ENCODE measurements around the gene VPS8.
"Not testable (repeated sequence)": the region's sequence is repeated elsewhere in the genome, so short reads cannot be mapped to it uniquely, and the experiment has no call there.

The VPS8 gene

DNA sequence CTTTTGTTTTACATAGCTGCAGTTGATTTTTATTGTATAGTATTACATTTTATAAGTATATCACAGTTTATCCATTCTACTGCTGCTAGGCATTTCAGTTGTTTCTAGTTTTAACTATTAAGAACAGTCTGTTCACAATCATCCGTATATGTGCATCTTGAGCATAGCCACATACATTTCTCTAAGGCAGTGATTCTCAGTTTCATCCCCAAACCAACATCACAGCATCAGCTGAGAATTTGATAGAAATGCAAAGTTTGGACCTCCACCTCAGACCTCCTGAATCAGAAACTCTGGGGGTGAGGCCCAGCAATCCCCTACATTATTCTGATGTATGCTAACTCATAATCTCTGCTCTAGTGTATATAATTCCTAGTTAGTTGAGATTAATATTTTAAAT is 120.8 kb downstream of the VPS8 start:
- DNase-seq = no peak

DNA sequence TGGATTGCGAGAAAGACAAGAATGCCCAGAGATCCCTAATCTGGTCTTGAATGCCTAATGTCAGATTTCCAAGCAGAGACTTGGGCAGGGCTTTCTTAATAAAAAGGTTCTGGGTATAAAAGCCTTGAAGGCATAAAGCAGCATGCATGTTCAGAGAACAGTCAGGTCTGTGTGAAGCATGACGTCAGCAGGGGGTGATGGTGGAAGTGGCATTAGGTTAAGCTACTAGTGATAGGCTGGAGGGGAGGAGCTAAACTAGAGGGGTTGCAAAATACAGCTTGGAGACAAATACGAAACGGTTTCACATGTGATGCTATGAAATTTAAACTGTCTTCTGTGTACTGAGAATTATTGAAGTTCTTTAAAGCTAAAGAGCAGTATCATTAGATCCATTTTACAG is 125.6 kb downstream of the VPS8 start:
- no peak for DNase-seq

DNA sequence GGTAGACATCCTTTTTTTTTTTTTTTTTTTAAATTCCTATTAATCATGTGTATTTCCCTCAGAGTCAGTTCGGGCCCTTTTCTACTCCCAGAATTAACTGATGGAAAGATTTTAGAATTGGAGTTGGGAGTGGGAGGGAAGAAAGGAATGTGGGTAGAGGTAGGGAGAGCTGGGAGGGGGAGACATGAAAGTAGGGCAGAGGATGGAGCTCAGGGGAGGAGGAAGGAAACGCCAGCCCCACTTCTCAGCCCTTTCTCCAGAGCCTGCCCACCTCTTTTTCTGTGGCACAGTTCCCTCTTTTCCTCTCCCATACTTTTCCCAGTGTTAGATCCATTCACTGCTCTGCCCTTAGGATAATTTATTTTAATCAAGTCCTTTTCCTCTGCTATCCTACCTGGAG is 129.4 kb downstream of the VPS8 start:
- DNase-seq = no peak

DNA sequence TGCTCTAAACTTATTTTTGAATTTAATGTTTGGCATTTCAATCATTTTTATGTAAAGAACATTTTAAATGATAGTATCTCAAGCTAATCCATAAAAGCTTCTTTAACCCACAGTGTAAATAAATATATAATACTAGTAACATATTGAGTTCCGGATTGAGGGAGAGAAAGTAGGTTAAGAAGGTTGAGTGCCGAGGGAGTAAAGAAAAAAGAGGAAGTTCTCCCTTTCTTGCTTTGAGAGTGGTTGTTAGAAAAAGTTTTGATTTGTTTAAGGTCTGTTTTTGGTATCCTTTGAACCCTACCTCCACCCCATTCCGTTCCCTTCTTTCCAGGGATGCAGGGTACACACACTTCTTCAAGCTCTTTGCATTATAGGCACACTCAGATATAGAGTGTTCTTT is 130.8 kb downstream of the VPS8 start:
- DNase-seq = no peak

DNA sequence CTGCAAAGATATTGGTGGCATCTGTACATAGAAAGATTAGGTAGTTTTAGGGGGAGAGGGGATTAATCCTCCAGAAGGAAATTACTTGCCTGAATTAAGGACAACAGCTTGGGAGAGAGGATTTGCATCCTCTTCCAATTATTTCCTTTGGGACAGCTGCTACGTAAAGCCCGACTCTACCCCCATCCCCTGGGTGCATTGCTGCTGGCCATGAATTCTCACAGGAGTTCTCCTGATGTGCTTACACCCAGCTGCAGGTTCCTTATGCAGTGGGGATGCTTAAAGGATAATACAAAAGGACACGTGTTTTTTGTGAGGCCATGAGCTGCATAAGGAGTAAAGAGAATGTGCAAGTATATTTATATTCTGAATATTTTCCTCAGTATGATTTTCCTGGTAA is 132.3 kb downstream of the VPS8 start:
- no peak for DNase-seq

DNA sequence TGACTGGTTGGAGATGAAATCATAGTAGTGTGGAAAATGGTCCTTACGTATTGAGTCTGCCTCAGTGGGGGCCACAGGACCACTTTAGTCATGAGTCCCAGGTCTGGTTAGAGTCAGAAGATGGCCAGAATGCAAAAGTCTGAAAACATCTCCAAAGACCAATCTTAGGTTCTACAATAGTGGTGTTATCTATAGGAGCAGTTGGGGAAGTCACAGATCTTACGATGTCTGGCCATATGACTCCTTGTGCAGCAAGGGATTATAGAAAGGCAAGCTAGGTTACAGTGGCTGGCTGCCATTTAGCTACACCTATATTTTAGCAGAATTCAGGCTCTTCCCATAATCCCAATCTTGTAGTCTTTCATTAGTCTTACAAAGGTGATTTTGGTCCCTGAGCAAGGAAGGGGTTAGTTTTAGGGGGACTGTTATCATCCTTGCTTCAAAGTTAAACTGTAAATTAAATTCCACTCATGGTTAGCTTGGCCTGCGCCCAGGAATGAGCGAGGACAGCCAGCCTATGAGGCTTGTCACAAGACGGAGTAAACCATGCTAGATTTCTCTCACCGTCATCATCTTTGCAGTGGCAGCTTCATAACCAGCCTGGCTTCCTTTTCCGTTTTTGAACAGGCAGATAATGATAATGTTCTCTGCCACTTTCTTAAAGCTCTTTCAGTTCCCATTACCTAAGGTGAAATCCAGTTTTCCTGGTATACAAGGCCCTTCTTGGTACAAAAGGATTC is 134.1 kb downstream of the VPS8 start:
- DNase-seq = no peak

DNA sequence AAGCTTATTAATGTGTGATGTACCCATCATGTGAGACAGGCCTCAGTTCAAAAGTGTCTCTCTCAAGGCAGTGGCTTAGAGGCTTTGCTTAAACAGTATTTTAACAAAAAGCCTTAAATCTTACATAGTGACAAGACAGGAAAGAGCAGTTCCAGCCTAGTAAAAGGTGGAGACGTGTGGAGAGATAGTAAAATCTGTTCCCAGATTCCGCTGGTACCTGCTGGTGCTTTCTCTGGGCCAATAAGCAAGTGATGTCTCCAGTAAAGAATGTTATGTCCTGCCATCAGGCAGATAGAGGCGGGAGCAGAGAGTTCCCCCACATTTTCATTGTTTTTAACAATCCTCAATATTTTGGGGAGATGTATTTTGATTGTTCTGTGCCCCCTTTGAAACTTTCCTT is 135.0 kb downstream of the VPS8 start:
- no peak for DNase-seq

DNA sequence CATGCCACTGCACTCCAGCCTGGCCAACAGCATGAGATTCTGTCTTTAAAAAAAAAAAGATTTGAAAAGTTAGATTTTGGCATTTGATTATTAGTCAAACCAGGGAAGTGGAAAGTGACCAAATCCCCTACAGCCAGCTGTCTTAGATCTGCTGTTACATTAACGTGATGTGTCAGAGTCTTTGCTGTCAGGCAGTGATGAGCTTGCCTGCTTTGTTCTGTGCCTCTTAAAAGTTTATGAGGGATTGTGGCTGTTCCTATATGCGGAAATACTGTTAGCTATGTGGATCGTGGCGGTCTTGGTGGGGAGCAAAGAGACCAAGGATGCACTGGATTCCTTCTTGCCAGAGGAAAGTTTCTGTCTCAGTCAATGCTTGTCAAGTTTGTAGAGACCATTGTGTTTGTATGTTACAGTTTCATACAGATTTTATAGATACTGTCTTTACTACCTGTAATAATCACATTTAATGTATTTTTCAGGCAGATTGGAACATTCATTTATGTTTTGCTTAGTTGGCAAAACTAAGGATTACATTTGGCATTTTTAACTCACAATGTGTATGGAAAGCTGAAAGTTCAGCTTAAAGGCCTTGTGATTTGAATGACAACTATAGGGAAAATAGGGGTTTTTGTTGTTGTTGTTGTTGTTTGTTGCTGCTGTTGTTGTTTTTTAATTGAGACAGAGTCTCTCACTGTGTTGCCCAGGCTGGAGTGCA is 137.4 kb downstream of the VPS8 start:
- DNase-seq = no peak

DNA sequence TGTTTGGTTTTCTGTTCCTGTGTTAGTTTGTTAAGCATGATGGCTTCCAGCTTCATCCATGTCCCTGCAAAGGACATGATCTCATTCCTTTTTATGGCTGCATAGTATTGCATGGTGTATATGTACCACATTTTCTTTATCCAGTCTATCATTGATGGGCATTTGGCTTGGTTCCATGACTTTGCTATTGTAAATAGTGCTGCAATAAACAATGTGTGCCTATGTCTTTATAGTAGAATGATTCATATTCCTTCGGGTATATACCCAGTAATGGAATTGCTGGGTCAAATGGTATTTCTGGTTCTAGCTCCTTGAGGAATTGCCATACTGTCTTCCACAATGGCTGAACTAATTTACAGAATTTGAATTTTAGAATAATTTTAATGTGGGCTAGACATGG is 138.8 kb downstream of the VPS8 start:
- not testable (repeated sequence) for DNase-seq

DNA sequence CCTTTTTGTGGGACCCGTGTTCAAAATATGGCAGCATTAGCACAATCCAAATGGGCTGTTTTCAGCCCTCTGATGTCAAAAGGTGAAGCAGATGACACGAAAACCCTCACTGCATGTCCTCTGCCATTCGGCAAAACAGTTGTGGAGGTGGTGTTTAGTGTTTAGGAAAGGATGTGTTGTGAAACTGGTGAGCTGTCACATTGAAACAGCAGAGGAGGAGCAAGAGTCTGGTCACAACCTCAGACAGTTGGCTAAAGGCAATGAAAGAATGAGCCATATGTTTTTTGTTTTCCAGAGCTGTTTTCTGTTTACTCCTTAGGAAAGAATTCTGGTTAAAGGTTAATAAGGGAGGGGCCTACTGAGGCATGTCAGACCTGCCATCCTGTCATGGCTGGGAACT is 140.7 kb downstream of the VPS8 start:
- no peak for DNase-seq

DNA sequence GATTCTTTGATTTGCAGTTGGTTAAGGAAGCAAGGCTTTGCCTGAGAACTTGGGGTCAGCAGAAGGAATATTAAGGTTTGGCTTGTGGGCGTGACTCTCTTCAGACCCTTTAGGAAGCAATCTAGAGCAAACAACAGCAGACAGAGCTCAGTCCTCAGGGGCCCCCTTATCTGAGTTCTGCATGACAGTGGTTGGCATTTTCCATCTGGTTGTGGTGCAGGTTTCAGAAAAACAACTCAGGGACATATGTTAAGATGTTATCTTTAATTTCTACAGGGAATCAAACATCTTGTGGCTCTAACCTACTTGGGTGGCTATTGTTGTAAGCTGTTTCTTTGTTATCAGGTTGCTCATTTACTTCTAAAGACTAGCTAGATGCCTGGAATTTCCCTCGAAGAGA is 141.4 kb downstream of the VPS8 start:
- DNase-seq = no peak

DNA sequence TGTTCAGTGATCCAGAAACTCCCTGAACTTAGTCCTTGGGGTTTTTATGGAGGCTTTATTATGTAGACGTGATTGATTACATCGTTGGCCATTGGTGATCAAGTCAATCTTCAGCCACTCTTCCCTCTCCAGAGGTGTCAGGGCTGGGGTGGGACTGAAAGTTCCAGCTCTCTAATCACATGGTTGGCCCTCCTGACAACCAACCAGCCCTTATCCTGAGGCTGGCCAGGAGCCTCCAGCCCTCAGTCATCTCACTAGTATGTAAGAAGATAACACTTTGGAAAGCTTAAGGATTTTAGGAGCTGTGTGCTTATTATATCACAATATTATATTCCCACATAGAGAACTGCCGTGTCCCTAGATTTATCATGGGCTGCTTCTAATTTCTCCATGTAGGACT is 142.3 kb downstream of the VPS8 start:
- no peak for DNase-seq

DNA sequence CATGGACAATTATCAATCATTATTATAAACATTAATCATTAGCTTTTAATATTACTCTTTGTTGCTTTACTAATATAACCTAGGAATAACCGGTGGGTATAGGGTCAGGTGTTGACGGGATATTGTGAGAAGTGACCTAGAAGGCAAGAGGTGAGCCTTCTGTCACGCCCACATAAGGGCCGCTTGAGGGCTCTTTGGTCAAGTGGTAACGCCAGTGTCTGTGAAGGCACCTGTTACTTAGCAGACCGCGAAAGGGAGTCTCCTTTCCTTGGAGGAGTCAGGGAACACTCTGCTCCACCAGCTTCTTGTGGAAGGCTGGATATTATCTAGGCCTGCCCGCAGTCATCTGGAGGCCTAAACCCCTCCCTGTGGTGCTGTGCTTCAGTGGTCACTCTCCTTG is 142.9 kb downstream of the VPS8 start:
- DNase-seq = not testable (repeated sequence)

DNA sequence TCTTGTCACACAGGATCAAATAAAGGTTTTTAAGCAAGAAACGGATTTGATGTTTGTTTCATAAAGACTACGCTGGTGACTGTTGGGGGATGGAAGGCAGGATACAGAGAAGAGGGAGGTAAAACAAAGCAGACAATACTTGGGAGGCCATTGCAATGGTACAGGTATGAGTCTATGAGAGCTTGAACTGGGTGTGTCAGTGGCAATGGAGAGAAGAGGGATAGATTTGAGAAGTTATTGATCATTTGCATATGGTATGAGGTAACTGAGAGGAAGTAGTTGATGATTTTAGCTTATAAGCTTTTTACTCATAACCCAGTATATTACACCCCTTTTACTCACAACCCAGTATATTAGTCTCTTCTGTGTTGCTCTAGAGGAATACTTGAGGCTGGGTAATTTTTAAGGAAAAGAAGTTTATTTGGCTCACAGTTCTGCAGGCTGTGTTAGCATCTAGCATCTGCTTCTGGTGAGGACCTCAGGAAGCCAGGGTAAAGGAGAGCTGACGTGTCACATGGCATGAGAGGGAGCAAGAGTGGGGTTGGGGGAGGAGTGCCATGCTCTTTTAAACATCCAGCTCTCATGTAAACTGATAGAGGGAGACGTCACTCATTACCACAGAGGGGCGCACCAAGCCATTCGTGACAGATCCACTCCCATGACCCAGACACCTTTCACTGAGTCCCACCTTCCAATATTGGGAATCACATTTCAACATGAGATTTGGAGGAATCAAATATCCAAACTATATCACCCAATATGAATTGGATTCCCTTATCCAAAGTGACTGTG is 153.9 kb downstream of the VPS8 start:
- no peak for DNase-seq

DNA sequence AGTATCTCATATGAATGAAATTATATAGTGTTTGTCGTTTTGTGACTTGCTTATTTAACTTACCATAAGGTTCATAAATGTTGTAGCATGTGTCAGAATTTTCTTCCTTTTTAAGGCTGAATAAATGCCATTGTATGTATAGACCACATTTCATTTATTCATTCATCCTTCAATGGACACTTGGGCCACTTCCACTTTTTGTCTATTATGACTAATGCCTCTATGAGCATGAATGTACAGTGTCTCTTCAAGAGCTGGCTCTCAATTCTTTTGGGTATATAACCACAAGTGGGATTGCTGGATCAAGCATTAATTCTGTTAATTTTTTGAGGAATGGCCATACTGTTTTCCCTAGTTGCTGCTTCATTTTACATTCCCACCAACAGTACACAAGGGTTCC is 156.1 kb downstream of the VPS8 start:
- DNase-seq = no peak

DNA sequence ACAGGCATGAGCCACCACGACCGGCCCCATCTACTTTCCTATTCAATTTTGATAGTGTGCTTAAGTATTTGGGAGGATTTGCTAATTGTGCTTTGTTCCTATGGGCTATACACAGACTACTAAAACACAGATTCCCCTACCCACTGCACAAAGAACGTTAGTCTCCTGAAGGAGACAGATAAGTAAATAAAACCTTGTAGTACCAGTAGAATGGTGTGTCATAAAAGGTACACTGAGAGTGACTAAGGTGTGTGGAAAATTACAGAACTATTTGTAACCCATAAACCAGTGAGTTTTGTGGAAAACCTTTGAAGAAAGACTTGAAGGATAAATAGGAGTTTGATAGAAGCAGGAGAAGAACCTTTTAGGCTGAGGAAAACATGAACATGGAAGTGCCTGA is 158.2 kb downstream of the VPS8 start:
- DNase-seq = no peak

DNA sequence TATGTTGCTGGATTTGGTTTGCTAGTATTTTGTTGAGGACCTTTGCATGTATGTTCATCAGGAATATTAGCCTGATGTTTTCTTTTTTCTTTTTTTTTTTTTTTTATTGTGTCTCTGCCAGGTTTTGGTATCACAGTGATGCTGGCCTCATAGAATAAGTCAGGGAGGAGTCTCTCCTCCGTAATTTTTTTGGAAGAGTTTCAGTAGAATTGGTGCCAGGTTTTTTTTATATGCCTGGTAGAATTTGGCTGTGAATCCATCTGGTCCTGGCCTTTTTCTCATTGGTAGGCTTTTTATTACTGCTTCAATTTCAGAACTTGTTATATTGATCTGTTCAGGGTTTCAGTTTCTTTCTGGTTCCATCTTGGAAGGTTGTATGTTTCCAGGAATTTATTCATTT is 165.8 kb downstream of the VPS8 start:
- no peak for DNase-seq

DNA sequence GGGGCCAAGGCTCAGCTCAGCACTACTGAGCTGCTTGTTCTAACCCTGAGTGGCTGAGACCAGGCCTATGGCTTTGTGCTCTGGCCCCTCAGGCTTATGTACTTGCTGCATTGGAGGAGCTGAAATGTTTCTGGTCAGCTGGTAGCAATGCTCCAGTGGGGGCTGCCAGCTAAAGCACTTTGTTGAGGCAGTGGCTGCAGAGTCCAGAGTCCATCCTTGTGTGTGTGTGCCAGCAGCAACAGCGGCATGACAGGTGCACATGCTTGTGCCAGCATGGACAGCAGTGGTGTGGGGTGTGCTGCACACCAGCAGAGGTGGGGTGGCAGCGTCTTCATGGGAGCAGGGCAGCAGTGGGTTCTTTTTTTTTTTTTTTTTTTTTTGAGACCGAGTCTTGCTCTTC is 169.1 kb downstream of the VPS8 start:
- no peak for DNase-seq

DNA sequence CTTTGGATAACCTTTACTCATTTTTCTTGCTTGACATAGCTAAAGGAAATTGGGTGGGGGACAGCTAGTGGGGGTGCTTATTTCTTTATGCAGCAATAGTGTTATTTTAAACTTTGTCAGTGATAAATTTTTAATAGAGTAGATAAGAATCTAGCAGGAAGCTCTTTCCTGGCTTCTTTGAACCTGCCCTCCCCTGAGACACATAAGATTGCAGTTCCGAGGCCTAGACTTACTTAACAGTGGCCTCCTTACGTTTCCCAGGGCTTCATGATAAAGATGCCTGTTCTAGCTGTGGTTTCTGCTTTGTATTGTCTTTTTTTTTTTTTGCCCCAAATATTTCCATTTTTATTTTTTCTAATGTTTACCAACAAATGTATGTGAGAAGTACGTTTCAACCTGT is 170.1 kb downstream of the VPS8 start:
- DNase-seq = no peak

DNA sequence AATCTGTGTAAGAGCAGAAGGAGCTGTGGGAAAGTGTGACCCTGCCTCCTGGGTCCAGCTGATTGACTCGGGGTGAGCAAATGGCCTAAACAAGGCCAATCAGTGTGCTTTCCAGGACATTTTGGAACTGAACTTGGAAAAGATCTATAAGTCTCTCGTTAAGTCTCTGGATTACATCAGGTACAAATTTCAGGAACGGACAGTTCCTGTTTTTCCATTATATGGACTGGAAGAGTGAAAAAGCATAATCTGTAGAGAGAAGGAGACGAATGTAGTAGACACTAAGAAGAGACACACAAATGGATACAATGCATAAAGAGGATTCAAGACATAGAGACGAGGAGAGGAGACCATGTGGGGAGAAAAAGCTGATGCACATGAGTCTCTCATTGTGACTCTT is 173.6 kb downstream of the VPS8 start:
- no peak for DNase-seq

DNA sequence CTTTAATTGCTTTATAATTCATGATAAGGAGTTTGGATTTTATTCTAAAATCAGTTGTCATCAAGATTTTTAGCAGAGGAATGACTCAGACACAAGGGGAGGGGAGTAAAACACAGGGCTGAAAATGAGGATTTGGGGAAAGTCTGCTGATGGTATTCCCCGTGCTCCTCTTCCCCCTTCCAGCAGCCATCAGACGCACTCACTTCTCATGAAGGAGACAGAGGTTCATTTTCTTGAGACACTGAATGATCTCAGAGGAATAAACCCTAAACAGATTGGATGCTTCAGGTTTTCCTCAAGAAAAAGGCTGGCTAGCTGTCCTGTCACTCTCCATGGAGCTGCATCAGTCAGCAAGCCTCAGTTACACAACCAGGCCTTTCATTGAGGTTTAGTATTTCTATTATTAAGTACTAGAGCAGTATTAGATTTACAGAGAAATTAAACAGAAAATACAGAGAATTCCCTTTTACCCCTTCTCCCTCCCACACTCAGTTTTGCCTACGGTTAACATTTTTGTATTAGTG is 174.5 kb downstream of the VPS8 start:
- no peak for DNase-seq

DNA sequence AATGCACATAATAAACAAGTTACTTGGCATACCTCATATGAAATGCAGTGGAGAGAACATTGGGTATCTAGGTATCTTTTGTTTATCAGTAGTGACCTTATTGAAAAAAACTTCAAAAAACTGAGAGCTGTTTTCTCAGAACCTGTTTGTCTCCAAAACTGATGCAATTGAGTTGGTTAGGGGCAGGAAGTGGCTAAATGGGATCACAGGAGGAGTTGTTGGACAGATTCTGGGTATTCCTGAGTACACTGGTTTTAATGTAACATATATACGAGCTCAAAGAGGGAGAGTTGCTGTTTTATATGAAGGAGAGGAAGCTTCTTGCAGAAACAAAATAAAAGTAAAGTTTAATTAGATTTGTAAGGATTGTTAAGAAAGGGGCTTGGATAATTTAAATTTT is 181.4 kb downstream of the VPS8 start:
- no peak for DNase-seq

DNA sequence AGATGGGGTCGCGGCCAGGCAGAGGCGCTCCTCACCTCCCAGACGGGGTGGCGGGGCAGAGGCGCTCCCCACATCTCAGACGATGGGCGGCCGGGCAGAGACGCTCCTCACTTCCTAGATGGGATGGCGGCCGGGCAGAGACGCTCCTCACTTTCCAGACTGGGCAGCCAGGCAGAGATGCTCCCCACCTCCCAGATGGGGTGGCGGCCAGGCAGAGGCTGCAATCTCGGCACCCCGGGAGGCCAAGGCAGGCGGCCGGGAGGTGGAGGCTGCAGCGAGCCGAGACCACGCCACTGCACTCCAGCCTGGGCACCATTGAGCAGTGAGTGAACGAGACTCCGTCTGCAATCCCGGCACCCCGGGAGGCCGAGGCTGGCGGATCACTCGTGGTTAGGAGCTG is 191.9 kb downstream of the VPS8 start:
- DNase-seq = not testable (repeated sequence)

DNA sequence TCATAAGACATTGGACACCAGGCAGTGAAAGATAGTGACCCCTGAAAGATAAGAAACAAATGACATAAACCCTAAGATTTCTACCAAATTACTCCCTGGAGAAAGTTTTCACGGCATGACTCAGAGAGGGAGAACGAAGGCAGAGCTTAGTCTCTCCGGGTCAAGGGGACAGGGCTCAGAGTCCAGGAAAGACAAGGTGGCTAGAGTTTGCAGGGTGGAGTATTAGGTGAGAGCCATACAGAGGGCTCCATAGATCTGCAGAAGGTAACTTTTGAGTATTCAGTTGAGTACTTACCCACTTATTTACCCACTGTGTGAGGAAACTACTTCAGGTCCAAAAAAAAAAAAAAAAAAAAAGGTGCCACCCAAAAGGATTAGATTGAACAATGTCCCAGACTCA is 197.7 kb downstream of the VPS8 start:
- DNase-seq = no peak
